ENCODE measurements around the gene UBE2I.

DNA sequence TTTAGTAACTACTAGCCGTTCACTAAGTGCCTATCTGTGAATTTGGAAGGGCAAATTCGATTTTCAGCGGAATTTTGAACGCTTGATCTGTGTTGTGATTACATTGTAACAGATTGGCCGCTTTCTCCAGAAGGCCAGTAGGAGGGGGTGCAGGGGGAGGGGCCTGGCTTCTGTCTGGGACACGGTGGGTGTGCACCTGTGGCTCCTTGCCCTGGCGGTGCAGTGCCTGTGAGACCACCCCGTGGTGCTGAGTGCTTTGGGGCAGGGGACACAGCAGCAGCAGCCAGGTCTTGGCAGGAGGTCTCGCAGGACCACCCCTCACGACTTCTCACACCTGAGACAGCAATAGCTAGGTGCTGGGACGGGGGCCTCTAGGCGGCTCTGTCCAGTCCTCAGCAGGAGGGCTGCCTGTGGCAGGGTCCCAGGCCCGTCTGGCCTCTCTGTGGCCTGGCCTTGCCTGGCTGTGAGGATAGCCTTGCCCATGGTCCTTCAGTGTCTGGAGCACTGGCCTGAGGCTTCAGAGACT is 1.8 kb downstream of the UBE2I start:
- TF ChIP-seq, protein P1, sequence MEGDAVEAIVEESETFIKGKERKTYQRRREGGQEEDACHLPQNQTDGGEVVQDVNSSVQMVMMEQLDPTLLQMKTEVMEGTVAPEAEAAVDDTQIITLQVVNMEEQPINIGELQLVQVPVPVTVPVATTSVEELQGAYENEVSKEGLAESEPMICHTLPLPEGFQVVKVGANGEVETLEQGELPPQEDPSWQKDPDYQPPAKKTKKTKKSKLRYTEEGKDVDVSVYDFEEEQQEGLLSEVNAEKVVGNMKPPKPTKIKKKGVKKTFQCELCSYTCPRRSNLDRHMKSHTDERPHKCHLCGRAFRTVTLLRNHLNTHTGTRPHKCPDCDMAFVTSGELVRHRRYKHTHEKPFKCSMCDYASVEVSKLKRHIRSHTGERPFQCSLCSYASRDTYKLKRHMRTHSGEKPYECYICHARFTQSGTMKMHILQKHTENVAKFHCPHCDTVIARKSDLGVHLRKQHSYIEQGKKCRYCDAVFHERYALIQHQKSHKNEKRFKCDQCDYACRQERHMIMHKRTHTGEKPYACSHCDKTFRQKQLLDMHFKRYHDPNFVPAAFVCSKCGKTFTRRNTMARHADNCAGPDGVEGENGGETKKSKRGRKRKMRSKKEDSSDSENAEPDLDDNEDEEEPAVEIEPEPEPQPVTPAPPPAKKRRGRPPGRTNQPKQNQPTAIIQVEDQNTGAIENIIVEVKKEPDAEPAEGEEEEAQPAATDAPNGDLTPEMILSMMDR (IDR thresholded peaks at IDR 0.05): no peak
- TF ChIP-seq POLR2A (IDR thresholded peaks at IDR 0.05): no peak
